ENCODE data around the gene NECAP2.
A peak's percentile ranks its signal among the peaks of the same experiment; 100 is the strongest.
"Not testable (repeated sequence)": the region's sequence is repeated elsewhere in the genome, so short reads cannot be mapped to it uniquely, and the experiment has no call there.

Gene NECAP2

DNA sequence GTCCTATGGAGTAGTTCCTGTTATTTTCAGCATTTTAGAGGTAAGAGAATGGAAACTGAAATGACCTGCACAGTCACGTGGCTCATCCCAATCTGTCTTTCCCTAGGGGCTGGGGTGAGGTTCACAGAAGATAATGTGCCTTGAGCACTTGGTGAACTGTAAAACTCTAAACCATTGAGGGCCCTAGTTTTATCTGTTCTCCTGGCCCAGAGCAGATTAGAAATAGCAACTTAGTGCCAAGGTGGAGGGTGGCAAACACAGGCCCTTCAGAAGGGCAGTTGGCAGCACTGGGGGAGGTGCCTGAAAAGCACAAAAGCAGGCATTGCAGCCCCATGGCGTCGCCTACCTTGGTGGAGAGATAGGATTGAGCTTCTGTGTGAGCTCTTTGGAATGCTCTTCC is 14.4 kb downstream of the NECAP2 start:
- intact Hi-C loops (cut with DNase I); DNase-seq: not testable (repeated sequence)

DNA sequence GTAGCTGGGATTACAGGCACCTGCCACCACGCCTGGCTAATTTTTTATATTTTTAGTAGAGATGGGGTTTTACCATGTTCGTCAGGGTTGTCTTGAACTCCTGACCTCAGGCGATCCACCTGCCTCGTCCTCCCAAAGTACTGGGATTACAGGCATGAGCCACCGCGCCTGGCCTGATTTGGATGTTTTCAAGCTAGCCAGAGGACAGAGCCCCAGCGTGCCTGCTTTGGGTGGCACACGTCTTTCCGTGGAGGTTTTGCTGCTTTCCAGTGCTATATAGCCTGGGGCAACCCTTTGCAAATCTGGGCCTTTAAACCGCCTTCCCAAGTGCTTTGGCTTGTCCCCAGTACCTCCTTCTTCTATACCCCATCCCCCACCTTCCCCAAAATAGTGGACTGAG is 15.6 kb downstream of the NECAP2 start:
- intact Hi-C loops (cut with DNase I), result not testable (repeated sequence)
- DNase-seq, result peak in 1 of 10 donors; percentile 61

DNA sequence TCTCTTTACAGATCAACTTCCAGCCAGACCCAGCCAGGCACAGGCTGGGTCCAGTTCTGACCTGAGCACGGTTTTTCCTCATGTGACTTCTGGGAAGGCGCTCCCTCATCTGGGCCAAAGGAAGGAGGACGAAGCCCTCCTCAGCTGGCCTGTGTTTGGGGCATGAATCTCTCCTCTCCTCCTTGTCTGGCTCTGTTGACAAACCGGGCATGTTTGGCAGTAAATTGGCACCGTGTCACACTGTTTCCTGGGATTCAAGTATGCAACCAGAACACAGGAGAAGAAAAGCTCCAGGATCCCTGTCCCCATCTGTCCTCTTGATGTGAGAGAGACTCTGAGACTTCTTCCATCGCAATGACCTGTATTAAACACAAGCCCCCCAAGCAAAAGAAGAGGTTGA is 18.3 kb downstream of the NECAP2 start:
- DNase-seq, result peak in 1 of 10 donors; percentile 17
- intact Hi-C loops (cut with DNase I), result no loop called here

DNA sequence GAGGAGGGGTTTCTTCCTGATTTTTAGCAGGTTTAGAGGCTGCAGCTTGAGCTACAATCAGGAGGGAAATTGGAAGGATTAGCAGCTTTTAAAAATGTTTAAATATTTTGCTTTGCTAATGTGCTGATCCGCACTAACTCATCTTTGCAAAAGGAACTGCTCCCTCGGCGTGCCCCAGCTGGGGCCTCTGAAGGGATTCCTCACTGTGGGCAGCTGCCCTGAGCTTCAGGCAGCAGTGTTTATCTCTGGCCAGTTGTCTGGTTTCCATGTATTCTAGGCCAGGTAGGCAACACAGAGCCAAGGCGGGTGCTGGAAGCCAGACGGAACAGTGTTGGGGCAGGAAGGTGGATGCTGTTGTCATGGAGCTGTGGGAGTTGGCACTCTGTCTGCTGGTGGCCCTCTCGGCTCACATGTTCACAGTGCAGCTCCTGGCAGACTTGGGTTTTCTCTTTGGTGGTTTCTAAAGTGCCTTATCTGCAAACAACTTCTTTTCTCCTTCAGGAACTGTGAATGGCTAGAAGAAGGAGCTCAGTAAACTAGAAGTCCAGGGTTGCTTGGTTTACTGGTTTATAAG is 18.9 kb downstream of the NECAP2 start:
- peak in 7 of 10 donors; percentile 21 to 89 (median 45) for DNase-seq
- intact Hi-C loops (cut with DNase I), result no loop called here

DNA sequence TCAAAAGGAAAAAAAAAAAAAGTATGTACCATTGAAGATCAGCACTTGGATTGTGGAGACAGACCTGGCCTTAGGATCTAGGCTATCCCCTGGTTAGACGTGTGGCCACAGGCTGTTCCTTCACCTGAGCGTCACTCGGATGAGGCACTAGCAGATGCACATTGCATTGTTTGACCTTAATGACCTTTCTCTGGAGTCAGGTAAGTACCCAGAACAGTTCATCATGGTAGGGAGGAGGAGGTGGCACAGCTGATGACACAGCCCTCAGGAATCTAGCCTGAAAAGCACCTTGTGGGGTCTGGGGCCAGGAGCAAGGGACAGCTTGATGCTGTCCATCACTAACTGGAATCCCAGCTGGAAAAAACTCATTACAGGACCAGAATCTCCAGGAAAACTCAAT is 21.2 kb downstream of the NECAP2 start:
- DNase-seq, result no peak
- intact Hi-C loops (cut with DNase I), result no loop called here

DNA sequence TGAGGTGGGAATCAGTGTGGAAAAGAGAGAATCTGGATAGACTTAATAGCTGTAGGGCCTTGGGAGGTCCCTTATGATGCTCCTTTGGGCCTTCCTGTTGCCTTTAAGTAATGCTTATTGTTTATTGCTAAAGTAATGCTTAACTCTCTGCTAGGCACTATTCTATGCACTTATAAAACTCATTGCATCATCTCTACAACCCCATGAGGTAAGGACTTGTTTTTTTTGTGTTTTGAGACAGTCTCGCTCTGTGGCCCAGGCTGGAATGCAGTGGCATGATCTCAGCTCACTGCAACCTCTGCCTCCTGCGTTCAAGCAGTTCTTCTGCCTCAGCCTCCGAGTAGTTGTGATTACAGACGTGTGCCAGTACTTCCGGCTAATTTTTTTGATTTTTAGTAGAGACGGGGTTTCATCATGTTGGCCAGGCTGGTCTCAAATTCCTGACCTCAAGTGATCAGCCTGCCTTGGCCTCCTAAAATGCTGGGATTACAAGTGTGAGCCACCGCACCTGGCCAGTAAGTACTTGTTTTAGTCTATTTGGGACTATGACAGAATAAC is 22.3 kb downstream of the NECAP2 start:
- intact Hi-C loops (cut with DNase I), result no loop called here
- no peak for DNase-seq

DNA sequence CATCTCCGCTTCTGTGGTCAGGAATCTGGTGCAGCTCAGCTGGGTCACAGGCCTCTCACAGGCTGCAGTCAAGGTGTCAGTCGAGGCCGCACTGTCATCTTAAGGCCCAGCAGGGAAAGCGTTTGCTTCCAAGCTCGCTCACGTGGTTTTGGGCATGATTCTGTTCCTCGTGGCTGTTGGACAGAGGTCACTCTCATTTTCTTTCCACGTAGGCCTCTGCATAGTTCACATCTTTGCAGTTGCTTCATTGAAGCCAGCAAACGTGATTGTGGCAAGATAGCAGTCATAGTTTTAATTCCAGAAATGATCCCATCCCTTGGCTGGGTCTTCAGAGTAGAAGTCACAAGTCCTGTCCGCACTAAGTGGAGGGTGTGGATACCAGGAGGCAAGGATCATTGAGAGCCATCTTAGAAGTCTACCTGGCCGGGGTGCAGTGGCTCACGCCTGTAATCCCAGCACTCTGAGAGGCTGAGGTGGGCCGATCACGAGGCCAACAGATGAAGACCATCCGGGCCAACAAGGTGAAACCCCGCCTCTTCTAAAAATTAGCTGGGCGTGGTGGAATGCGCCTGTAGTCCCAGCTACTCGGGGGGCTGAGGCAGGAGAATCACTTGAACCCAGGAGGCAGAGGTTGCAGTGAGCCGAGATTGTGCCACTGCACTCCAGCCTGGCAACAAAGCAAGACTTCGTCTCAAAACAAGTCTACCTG is 24.5 kb downstream of the NECAP2 start:
- intact Hi-C loops (cut with DNase I), result no loop called here
- DNase-seq, result no peak

DNA sequence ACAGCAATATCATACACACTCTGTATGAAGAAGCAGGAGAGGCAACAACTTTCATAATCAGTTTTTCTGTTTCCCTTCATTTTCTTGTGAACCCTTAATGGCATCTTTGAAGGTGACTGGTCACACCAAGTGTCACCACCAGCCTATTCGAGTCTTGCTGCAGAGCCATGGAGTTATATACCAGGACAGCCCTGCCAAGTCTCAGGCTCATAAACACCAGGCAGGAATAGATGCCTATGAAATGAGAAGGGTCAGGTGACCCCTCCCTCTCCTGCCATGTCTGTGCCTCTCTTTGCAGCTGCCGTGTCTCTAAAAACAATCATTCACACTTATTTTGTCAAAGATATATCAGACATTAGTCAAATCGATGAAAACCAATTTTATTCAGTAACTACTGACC is 28.0 kb downstream of the NECAP2 start:
- intact Hi-C loops (cut with DNase I), result no loop called here
- DNase-seq, result no peak

DNA sequence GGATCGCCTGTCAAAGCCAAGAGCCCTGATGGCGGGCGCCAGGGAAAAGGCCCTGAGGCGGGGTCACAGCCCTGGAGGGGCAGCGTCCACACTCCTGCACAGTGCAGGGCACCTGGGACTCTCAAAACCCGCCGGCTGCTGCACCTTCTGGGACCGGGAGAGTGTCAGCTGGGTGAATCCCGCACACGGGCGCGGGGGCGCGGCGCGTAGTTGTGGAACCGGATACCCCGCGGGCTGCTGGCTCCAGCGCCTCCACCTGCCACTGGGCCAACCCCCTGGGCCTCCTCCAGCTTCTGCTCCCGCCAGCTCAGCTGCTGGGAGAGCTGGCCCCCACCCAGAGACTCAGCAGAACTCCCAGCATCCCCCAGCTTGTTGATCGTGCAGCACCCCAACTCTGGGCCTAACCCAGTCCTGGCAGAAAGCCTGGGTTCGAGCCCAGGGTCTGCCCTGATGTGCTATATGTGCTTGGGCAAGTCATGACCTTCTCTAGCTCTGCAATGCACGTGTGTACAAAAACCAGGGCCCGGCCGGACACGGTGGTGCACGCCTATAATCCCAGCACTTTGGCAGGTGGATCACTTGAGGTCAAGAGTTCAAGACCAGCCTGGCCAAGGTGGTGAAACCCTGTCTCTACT is 33.8 kb downstream of the NECAP2 start:
- peak in 2 of 10 donors; percentile 37 to 85 for DNase-seq
- intact Hi-C loops (cut with DNase I), result no loop called here

DNA sequence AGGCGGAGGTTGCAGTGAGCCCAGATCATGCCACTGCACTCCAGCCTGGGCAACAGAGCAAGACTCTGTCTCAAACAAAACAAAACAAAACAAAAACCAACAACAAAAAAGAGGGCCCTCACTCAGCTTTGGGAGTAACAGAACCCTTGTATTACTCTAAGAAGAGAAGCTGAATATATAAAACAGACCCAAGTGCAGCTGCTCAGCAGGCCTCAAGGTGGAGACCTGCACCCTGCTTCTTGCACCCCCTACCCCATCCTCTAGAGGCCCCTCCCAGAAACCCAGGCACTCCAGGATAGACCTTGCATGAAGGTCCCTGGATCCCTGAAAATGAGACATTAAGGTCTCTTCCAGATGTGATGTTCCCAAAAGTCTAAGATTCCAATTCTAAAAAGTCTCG is 34.4 kb downstream of the NECAP2 start:
- intact Hi-C loops (cut with DNase I), result not testable (repeated sequence)
- peak in 2 of 10 donors; percentile 13 to 24 for DNase-seq

DNA sequence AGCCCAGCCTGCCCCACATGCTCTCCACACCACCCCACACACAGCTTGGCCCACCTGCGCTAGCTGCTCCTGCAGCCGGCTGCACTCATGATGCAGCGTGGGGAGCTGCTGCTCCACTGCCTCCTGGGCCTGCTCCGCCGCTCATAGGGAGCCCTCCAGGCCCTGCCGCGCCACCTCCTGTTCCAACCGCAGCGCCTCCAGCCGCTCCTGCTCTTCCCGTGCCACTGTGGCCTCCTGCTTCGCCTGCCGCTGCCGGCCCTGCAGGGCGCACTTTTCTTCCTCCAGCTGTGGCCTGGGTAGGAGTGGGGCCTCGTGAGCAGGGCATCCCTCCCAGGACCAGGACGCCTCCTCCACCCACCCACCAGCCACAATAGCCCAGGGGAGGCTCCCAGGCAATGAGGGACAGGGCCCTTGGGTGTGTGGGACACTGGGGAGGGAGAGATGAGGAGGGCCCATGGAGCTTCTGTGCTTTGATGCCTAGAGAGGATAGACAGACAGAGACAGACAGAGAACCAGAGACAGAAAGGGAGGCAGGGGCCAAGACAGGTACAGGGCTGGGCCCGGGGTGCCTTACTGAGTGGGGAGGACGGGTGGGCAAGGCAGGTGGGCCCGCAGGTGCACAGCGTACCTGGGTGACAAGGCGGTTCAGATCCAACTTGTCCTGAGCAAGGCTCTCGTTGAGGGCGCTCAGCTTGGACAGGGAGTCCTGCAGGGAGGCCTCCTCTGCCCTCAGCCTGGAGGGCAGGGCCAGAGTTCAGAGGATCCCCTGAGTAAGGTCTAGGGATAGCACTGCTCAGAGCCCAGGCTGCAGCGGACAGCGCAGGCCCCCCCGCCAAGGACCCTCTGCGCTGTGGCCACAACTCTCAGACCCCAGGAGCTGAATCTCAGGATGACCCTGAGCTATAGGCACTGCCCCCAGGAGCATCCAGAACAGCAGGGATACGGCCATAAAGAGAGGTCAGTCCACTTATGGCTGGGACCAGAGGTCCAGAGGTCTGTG is 35.5 kb downstream of the NECAP2 start:
- peak in 2 of 10 donors; percentile 24 to 70 for DNase-seq
- intact Hi-C loops (cut with DNase I), result not testable (repeated sequence)

DNA sequence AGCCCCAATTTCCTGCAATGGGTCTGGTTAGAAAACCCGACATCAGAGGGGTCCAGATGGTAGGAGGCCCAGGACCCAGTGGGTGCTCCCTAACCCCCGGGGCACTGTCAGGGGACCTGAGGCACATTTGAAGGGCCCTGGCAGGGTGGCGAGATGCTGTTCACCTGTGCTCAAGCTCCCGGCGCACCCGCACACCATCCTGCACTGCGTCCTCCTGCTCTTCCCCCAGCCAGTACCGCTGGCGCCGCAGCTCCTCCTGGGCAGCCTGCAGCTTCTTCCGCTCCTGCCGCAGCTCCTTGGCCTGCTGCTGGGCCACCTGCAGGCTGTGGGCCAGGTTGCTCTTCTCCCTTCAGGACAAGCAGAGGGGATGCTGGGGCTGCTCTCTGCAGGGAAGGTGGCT is 37.6 kb downstream of the NECAP2 start:
- intact Hi-C loops (cut with DNase I), result no loop called here
- DNase-seq, result peak in 2 of 10 donors; percentile 15 to 55

DNA sequence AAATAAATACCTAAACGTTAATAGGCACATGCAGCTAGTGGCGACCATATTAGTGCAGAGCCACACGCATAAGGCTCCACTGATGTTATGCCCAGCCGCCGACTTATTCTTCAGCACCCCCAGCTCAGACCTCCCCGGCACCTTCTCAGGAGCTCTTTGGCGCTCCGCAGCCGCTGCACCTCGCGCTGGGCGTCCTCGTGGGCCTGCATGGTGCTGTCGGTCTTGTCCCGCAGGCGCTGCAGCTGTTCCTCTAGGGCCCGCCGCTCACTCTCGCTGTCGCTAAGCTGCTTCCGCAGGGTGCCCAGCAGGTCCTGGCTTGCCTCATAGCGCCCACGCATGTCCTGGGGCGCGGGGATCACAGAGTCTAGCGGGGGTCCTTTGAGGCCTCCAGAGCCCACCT is 42.6 kb downstream of the NECAP2 start:
- intact Hi-C loops (cut with DNase I); DNase-seq: not testable (repeated sequence)

DNA sequence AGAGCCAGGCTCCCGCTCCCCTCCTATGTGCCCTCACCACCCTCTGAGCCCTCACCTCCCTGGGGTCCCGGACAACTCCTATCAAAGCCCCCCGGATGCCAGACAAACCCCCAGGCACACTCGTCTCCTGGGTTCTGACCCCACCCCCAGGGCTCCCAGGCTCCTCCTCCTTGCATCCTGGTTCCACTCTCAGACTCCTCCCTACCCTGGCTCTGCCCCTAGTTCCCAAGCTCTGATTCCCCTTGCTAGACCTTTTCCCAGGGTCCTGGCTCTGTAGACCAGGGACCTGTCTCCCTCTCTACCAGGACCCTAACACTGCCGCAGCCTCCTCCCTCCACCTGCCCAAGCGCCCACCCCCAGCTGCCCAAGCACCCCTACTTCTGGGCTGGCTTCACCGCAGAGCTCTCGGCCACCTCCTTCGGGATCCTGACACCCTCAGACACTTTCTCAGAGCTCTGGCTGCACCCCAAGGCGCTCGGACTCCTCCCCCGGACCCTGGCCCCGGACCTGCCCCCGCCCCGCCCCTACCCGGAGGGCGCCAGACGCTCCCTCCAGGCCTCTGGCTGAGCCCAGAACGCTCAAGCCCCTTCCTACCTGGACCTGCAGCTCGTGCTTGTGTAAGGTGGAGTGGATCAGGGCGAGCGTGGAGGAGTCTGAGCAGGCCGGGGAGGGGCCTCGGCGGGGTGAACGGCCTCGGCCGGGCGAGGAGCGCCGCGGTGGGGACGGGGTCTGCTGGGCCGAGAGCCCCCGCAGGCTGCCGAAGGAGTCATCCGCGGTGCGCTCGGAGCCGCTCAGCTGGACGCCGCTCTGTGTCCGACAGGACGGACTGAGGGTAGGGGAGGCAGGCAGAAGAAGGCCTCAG is 43.3 kb downstream of the NECAP2 start:
- intact Hi-C loops (cut with DNase I), result not testable (repeated sequence)
- peak in 1 of 10 donors; percentile 63 for DNase-seq

DNA sequence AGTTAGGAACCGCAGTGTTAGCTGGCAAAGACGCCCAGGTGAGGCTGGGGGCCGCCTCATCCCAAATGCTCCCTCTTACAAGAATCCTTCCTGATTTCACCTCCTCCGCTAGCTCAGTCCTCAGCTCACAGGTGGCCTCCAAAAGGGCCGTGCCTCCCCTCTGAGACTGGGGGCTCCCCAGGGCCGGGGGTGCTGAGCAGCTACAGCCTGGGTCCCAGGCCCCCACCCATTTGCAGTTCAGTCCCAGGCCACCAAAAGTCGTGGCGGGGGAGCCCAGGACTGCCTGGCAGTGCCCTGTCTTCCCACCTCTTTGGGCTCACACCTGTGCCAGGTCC is 43.9 kb downstream of the NECAP2 start:
- peak in 1 of 10 donors; percentile 21 for DNase-seq
- intact Hi-C loops (cut with DNase I), result no loop called here

DNA sequence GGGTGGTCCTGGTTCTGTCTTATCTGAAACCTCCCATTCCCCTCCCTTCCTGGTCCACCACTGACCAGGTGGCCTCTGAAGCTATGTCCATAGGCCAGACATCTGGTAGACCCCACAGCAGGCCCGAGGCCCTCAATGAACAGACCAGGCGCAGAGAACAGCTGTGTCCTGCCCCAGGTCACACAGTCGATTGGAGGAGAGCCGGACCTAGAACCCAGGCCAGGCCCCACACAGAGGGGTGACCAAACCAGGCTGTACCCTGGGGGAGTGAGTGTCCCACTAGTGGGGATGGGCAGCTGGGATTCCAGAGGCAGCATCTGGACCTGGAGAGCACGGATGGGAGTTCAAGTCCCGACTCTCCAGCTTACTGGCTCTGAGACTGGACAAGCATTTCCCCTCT is 44.4 kb downstream of the NECAP2 start:
- peak in 1 of 10 donors; percentile 69 for DNase-seq

DNA sequence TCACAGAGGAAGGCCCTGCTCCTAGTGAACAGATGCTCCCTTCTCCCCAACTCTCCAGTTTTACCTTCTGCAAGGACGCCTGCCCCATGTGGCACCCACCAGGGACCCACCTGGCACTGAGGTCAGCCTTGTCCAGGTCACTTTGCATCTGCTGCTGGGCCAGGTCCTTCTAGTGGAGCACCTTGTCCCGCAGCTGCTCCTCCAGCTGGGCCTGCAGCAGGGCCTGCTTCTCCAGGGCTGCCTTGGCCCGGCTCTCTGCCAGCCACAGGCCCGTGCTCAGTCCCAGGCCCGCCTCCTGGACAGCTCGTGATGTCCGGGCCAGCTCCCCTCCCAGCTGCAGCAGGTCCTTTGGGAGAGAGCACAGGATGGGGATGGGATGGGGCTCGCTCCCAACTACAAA is 45.8 kb downstream of the NECAP2 start:
- intact Hi-C loops (cut with DNase I); DNase-seq: not testable (repeated sequence)

More for the DNA sequence above, 44.4 kb downstream of the NECAP2 start:
- intact Hi-C loops (cut with DNase I), result no loop called here

DNA sequence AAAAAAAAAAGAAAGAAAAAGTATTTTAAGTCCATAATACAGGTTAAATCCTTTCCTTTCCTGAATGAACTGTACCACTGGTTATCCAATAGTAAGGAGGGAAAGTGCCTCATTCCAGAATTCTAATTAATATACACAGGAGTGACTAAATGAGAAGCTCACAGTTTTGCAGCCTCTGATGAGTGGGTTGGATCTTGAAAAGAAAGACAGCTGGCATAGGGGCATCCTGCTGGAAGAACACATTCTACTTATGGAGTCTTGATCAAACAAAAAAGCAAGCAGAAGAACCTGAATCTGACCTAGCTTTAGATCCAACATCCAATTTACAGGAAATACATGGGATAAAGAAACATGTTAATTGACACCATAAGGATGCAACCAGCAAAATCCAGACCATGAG is 46.5 kb downstream of the NECAP2 start:
- DNase-seq; intact Hi-C loops (cut with DNase I): not testable (repeated sequence)

DNA sequence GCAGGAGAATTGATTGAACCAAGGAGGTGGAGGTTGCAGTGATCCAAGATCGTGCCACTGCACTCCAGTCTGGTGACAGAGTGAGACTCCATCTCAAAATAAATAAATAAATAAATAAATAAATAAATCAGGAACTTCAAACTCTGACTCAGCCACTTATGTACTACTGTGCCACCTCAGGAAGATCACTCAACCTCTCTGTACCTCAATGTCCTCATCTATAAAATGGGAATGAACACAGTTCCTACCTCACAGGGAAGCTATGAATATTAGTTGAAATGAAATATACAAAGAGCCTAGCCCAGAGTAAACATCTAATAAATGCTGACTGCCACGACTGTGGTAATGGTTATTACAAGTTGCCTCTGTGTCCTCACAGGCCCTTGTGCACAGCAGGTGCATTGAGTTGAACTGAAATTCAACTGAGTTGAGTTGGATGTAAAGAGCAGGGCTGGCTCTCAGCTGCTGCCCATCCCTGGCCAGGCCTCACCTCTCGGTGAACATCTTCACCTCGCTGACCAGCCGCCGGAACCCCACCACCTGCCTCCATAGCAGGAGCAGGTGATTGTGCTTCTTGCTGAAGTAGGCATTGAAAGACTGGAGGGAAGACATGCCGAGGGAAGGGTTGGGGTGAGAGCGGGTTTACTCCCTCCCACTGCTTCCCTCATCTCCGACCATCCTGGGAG is 48.8 kb downstream of the NECAP2 start:
- intact Hi-C loops (cut with DNase I); DNase-seq: not testable (repeated sequence)
